ENCODE data around the gene DENND1A. TPM values are rescaled to one million over a fixed set of nuclear protein-coding genes. Genes with fewer than 3 reads are reported as not detected.

The DENND1A gene
- total RNA-seq, 1 donor from 2014 or later, result 12.7 TPM

DNA sequence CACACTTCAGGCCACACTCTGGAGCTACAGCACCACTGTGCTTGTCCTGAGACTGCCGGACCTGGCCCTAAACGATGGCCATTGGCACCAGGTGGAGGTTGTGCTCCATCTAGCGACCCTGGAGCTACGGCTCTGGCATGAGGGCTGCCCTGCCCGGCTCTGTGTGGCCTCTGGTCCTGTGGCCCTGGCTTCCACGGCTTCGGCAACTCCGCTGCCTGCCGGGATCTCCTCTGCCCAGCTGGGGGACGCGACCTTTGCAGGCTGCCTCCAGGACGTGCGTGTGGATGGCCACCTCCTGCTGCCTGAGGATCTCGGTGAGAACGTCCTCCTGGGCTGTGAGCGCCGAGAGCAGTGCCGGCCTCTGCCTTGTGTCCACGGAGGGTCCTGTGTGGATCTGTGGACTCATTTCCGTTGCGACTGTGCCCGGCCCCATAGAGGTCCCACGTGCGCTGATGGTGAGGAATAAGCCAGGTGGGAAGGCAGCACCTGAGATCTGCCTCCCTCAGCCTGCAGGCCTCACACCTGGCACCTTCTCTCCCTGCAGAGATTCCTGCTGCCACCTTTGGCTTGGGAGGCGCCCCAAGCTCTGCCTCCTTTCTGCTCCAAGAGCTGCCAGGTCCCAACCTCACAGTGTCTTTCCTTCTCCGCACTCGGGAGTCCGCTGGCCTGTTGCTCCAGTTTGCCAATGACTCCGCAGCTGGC is 559.2 kb downstream of the DENND1A start:
- peaks cover 25% of the 10 kb centered on the region for H3K27me3 Mint-ChIP-seq (ENCODE audit: low read depth, unreplicated experiment)
- H3K36me3 Mint-ChIP-seq (ENCODE audit: low read depth, unreplicated experiment), result peaks cover 7% of the 10 kb centered on the region
- peaks cover 5% of the 10 kb centered on the region for H3K9me3 ChIP-seq (ENCODE audit: insufficient read depth, low read depth, low read length)
- H4K20me1 ChIP-seq (ENCODE audit: insufficient read depth, low read length), result no peaks in the 10 kb centered on the region
- TF ChIP-seq EZH2 (IDR thresholded peaks at IDR 0.05; ENCODE audit: insufficient read depth, low read length), result no peak
- TF ChIP-seq, protein P1, sequence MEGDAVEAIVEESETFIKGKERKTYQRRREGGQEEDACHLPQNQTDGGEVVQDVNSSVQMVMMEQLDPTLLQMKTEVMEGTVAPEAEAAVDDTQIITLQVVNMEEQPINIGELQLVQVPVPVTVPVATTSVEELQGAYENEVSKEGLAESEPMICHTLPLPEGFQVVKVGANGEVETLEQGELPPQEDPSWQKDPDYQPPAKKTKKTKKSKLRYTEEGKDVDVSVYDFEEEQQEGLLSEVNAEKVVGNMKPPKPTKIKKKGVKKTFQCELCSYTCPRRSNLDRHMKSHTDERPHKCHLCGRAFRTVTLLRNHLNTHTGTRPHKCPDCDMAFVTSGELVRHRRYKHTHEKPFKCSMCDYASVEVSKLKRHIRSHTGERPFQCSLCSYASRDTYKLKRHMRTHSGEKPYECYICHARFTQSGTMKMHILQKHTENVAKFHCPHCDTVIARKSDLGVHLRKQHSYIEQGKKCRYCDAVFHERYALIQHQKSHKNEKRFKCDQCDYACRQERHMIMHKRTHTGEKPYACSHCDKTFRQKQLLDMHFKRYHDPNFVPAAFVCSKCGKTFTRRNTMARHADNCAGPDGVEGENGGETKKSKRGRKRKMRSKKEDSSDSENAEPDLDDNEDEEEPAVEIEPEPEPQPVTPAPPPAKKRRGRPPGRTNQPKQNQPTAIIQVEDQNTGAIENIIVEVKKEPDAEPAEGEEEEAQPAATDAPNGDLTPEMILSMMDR (IDR thresholded peaks at IDR 0.05; ENCODE audit: insufficient read depth, low read depth, low read length), result no peak
- no peak overlapping the region for H3K4me3 Mint-ChIP-seq (ENCODE audit: unreplicated experiment)
- H2AFZ ChIP-seq (ENCODE audit: low read depth, low read length), result no peak overlapping the region
- H3K36me3 ChIP-seq (ENCODE audit: insufficient read depth, low read length), result no peaks in the 10 kb centered on the region
- DNase-seq (ENCODE audit: low read depth) (no peak), FAIRE-seq (no peak)
- peaks cover 3% of the 10 kb centered on the region for H3K9me3 Mint-ChIP-seq (ENCODE audit: unreplicated experiment)
- H3K4me2 ChIP-seq (ENCODE audit: low read length), result no peak overlapping the region
- no peak overlapping the region for H3K27ac Mint-ChIP-seq (ENCODE audit: unreplicated experiment)
- peaks cover 28% of the 10 kb centered on the region for H3K27me3 ChIP-seq (ENCODE audit: insufficient read depth, low read length)
- H3K4me3 ChIP-seq (ENCODE audit: insufficient read depth, low read depth, low read length), result no peak overlapping the region
- peaks cover 8% of the 10 kb centered on the region for H3K4me1 Mint-ChIP-seq (ENCODE audit: low read depth, unreplicated experiment)
- peaks cover 4% of the 10 kb centered on the region for H3K4me1 ChIP-seq (ENCODE audit: insufficient read depth, low read length)
- no peaks in the 10 kb centered on the region for H3K79me2 ChIP-seq (ENCODE audit: insufficient read depth, low read length)
- no peak overlapping the region for H3K27ac ChIP-seq (ENCODE audit: low read depth, low read length)
- H3K9ac ChIP-seq (ENCODE audit: low read length), result no peak overlapping the region

DNA sequence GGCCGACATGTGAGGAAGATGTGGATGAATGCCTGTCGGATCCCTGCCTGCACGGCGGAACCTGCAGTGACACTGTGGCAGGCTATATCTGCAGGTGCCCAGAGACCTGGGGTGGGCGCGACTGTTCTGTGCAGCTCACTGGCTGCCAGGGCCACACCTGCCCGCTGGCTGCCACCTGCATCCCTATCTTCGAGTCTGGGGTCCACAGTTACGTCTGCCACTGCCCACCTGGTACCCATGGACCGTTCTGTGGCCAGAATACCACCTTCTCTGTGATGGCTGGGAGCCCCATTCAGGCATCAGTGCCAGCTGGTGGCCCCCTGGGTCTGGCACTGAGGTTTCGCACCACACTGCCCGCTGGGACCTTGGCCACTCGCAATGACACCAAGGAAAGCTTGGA is 559.8 kb downstream of the DENND1A start:
- no peak overlapping the region for H3K9ac ChIP-seq (ENCODE audit: low read length)
- no peak for DNase-seq (ENCODE audit: low read depth)
- no peaks in the 10 kb centered on the region for H3K4me1 ChIP-seq (ENCODE audit: insufficient read depth, low read length)
- Mint-ChIP-seq H3K4me1 (ENCODE audit: low read depth, unreplicated experiment) (peaks cover 11% of the 10 kb centered on the region), H3K36me3 (ENCODE audit: low read depth, unreplicated experiment) (peaks cover 7% of the 10 kb centered on the region), H3K4me3 (ENCODE audit: unreplicated experiment) (no peak overlapping the region), H3K27ac (ENCODE audit: unreplicated experiment) (no peak overlapping the region), H3K27me3 (ENCODE audit: low read depth, unreplicated experiment) (peaks cover 25% of the 10 kb centered on the region), H3K9me3 (ENCODE audit: unreplicated experiment) (peaks cover 3% of the 10 kb centered on the region)
- H3K4me2 ChIP-seq (ENCODE audit: low read length), result no peak overlapping the region
- H3K79me2 ChIP-seq (ENCODE audit: insufficient read depth, low read length), result no peaks in the 10 kb centered on the region
- peaks cover 5% of the 10 kb centered on the region for H3K9me3 ChIP-seq (ENCODE audit: insufficient read depth, low read depth, low read length)
- H4K20me1 ChIP-seq (ENCODE audit: insufficient read depth, low read length), result no peaks in the 10 kb centered on the region
- TF ChIP-seq EZH2 (IDR thresholded peaks at IDR 0.05; ENCODE audit: insufficient read depth, low read length), result no peak
- TF ChIP-seq, protein P1 (IDR thresholded peaks at IDR 0.05; ENCODE audit: insufficient read depth, low read depth, low read length), result no peak
- peaks cover 28% of the 10 kb centered on the region for H3K27me3 ChIP-seq (ENCODE audit: insufficient read depth, low read length)
- H3K27ac ChIP-seq (ENCODE audit: low read depth, low read length), result no peak overlapping the region
- H3K36me3 ChIP-seq (ENCODE audit: insufficient read depth, low read length), result no peaks in the 10 kb centered on the region
- H2AFZ ChIP-seq (ENCODE audit: low read depth, low read length), result no peak overlapping the region
- no peak for FAIRE-seq
- no peak overlapping the region for H3K4me3 ChIP-seq (ENCODE audit: insufficient read depth, low read depth, low read length)

DNA sequence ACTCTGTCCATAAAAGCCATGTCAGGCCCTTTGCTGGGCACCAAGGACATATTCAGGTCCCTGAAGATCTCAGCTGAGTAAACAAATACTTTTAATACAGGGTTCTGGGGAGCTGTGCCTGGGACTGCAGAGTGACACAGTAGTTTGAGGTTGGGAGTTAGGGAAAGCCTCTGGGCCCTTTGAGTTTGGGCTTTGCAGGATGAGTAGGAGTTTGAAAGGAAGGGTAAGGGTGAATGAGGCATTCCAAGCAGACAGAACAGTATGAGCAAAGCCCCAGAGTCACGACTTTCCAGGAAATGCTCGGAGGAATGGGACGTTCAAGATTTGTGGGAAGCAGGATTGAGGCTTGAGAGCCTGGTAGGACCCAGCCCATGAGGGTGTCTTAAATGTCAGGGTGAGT is 560.6 kb downstream of the DENND1A start:
- Histone ChIP-seq H3K4me2 (ENCODE audit: low read length) (no peak overlapping the region), H3K9me3 (ENCODE audit: insufficient read depth, low read depth, low read length) (peaks cover 5% of the 10 kb centered on the region), H2AFZ (ENCODE audit: low read depth, low read length) (no peak overlapping the region), H3K9ac (ENCODE audit: low read length) (no peak overlapping the region), H3K4me1 (ENCODE audit: insufficient read depth, low read length) (peaks cover 7% of the 10 kb centered on the region), H3K27ac (ENCODE audit: low read depth, low read length) (no peak overlapping the region), H3K36me3 (ENCODE audit: insufficient read depth, low read length) (no peaks in the 10 kb centered on the region), H4K20me1 (ENCODE audit: insufficient read depth, low read length) (no peaks in the 10 kb centered on the region), H3K4me3 (ENCODE audit: insufficient read depth, low read depth, low read length) (no peak overlapping the region), H3K27me3 (ENCODE audit: insufficient read depth, low read length) (peaks cover 24% of the 10 kb centered on the region), H3K79me2 (ENCODE audit: insufficient read depth, low read length) (no peaks in the 10 kb centered on the region)
- peaks cover 7% of the 10 kb centered on the region for H3K36me3 Mint-ChIP-seq (ENCODE audit: low read depth, unreplicated experiment)
- H3K9me3 Mint-ChIP-seq (ENCODE audit: unreplicated experiment), result peaks cover 3% of the 10 kb centered on the region
- no peak for FAIRE-seq
- H3K27ac Mint-ChIP-seq (ENCODE audit: unreplicated experiment), result no peak overlapping the region
- H3K27me3 Mint-ChIP-seq (ENCODE audit: low read depth, unreplicated experiment), result peaks cover 25% of the 10 kb centered on the region
- no peak for DNase-seq (ENCODE audit: low read depth)
- peaks cover 16% of the 10 kb centered on the region for H3K4me1 Mint-ChIP-seq (ENCODE audit: low read depth, unreplicated experiment)
- peak overlapping the region; percentile 11 for H3K4me3 Mint-ChIP-seq (ENCODE audit: unreplicated experiment)
- TF ChIP-seq, protein P1 (IDR thresholded peaks at IDR 0.05; ENCODE audit: insufficient read depth, low read depth, low read length), result no peak
- TF ChIP-seq EZH2 (IDR thresholded peaks at IDR 0.05; ENCODE audit: insufficient read depth, low read length), result no peak

Measured in astrocyte (in vitro differentiated cells and primary cell).